ENCODE measurements around the gene MAX. TPM values are rescaled to one million over a fixed set of nuclear protein-coding genes. Genes with fewer than 3 reads are reported as not detected.

MAX gene
- total RNA-seq, 1 donor from 2014 or later, result 76.1 TPM

DNA sequence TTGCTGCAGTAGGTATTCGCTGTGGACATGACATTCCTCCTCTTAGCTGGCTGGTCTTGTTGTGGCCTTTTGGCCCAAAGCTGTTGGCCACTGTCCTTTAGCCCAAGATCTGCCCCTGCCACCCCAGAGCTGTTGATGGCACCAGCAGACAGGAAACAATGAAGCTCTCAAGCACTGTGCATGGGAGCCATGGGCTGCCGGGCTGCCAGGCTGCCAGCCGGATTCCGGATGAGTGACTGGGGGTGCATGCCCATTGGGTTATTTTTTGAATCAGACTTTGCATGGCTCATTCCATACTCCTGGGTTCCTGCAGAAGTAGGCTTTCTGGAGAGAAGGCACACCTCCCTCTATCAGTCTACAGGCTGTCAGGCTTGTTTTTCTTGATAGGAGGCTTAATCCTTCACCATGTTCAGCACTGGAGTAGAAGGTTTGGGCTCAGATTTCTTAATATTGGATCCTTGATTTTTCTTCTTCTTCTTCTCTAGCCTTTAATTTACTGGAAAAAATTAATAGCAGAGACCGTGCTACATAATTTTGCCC, 32.4 kb downstream of the MAX start:
- Mint-ChIP-seq H3K4me1 (ENCODE audit: unreplicated experiment) (peaks cover 14% of the 10 kb centered on the region), H3K9me3 (ENCODE audit: unreplicated experiment) (no peaks in the 10 kb centered on the region), H3K36me3 (ENCODE audit: low read depth, unreplicated experiment) (peaks cover 24% of the 10 kb centered on the region), H3K27me3 (ENCODE audit: unreplicated experiment) (peaks cover 1% of the 10 kb centered on the region), H3K4me3 (ENCODE audit: unreplicated experiment) (no peak overlapping the region), H3K27ac (ENCODE audit: unreplicated experiment) (no peak overlapping the region)
- DNase-seq (ENCODE audit: low spot score), result no peak
- TF ChIP-seq, protein P1, sequence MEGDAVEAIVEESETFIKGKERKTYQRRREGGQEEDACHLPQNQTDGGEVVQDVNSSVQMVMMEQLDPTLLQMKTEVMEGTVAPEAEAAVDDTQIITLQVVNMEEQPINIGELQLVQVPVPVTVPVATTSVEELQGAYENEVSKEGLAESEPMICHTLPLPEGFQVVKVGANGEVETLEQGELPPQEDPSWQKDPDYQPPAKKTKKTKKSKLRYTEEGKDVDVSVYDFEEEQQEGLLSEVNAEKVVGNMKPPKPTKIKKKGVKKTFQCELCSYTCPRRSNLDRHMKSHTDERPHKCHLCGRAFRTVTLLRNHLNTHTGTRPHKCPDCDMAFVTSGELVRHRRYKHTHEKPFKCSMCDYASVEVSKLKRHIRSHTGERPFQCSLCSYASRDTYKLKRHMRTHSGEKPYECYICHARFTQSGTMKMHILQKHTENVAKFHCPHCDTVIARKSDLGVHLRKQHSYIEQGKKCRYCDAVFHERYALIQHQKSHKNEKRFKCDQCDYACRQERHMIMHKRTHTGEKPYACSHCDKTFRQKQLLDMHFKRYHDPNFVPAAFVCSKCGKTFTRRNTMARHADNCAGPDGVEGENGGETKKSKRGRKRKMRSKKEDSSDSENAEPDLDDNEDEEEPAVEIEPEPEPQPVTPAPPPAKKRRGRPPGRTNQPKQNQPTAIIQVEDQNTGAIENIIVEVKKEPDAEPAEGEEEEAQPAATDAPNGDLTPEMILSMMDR (IDR thresholded peaks at IDR 0.05; ENCODE audit: unreplicated experiment), result no peak

DNA sequence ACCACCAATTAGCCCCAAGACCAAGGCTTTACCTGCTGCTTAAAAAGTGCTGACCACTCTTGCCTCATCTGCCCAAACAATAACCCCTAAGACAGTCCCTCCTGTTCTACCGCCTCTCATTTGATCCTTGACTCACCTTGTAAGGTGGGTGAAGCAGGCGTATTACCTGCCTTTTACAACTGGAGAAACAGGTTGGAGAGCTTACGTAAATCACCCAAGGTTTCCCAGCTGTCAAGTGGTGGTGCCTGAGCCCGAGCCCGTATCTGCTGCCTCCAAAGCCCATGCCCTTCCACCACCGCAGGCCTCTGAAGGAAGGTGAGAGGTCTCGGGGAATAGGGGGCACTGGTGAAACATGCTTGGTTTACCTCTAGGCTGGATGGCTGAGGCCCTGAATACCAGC, 36.6 kb downstream of the MAX start:
- Mint-ChIP-seq H3K9me3 (ENCODE audit: unreplicated experiment) (no peaks in the 10 kb centered on the region), H3K4me1 (ENCODE audit: unreplicated experiment) (no peaks in the 10 kb centered on the region), H3K27ac (ENCODE audit: unreplicated experiment) (no peak overlapping the region), H3K36me3 (ENCODE audit: low read depth, unreplicated experiment) (peaks cover 25% of the 10 kb centered on the region), H3K4me3 (ENCODE audit: unreplicated experiment) (no peak overlapping the region), H3K27me3 (ENCODE audit: unreplicated experiment) (peaks cover 3% of the 10 kb centered on the region)
- DNase-seq (ENCODE audit: low spot score), result no peak
- TF ChIP-seq, protein P1 (IDR thresholded peaks at IDR 0.05; ENCODE audit: unreplicated experiment), result no peak

DNA sequence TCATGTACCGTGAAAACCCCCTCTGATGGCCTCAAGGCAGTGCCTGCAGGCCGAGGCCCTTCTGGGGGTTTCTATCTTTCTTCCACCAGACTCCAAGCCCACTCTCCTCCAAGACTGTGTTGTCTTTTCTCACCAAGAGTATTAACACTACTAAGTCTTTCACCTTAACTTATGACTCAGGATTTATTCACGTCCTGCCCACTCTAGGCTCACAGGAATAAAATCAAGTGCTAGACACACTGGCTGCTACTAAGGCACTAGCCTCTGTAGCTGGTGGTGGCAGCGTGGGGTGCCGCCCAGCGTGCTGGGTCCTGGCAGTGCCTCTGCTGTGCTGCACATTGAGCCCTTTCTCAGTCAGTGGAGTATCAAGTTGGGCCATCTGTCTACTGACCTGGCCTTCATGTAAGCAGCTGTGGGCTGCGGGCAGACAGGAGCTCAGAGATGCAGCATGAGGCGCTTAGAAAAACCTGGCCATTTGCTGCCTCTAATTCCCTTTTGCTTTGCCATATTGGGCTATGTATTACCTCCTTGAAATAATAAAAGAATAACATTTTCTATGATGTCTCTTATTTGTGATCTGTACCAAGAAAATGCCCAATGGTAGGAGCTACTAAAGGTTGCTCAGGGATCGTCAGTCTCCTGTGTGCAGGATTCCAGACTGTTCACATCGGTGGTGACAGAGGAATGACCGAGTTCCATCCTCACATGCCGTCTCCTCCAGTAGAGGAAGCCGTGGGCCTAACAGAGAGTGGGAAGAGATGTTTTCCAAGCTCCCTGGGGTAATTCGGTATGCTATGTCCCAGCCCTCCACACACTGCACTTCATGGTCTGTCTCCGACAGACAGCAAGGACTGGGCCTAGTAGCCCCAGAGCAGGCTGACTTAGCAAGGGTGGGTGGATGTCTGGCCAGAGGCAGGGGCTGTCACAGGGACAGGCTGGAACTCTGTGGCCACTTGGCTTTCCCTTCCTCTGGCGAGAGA, 39.9 kb downstream of the MAX start:
- H3K9me3 Mint-ChIP-seq (ENCODE audit: unreplicated experiment), result no peaks in the 10 kb centered on the region
- TF ChIP-seq, protein P1 (IDR thresholded peaks at IDR 0.05; ENCODE audit: unreplicated experiment), result no peak
- H3K4me1 Mint-ChIP-seq (ENCODE audit: unreplicated experiment), result no peaks in the 10 kb centered on the region
- peaks cover 3% of the 10 kb centered on the region for H3K27me3 Mint-ChIP-seq (ENCODE audit: unreplicated experiment)
- DNase-seq (ENCODE audit: low spot score), result no peak
- H3K27ac Mint-ChIP-seq (ENCODE audit: unreplicated experiment), result no peak overlapping the region
- peak overlapping the region; percentile 19 for H3K4me3 Mint-ChIP-seq (ENCODE audit: unreplicated experiment)
- H3K36me3 Mint-ChIP-seq (ENCODE audit: low read depth, unreplicated experiment), result peaks cover 21% of the 10 kb centered on the region

DNA sequence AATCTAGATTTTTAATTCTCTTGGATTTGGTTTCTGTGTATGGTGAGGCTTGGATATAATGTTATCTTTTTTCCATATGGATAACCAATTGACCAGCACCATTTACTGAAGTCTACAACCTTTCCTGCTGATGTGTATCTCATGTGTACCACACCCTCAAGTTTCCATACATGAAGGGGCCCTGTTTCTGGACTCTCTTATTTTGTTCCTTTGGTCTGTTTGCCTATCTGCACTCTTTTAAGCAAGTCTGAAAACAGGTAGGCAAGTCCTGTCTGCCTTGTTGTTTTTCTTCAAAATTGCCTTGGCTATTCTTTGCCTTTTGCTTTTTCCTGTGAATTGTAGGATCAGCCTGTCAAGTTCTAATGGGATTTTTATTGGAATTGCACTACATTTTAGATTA, 44.6 kb downstream of the MAX start:
- H3K4me3 Mint-ChIP-seq (ENCODE audit: unreplicated experiment), result peak overlapping the region; percentile 8
- H3K9me3 Mint-ChIP-seq (ENCODE audit: unreplicated experiment), result no peaks in the 10 kb centered on the region
- H3K36me3 Mint-ChIP-seq (ENCODE audit: low read depth, unreplicated experiment), result peaks cover 14% of the 10 kb centered on the region
- TF ChIP-seq, protein P1 (IDR thresholded peaks at IDR 0.05; ENCODE audit: unreplicated experiment), result no peak
- no peak for DNase-seq (ENCODE audit: low spot score)
- H3K4me1 Mint-ChIP-seq (ENCODE audit: unreplicated experiment), result peaks cover 2% of the 10 kb centered on the region
- H3K27me3 Mint-ChIP-seq (ENCODE audit: unreplicated experiment), result no peaks in the 10 kb centered on the region
- H3K27ac Mint-ChIP-seq (ENCODE audit: unreplicated experiment), result no peak overlapping the region

Data from endothelial cell (in vitro differentiated cells).